ENCODE data around the gene AP2B1. TPM values are rescaled to one million over a fixed set of nuclear protein-coding genes. Genes with fewer than 3 reads are reported as not detected.

The AP2B1 gene
- total RNA-seq, 4 donors from 2014 or later = 62.0 to 77.2 (median 70.1) TPM

DNA sequence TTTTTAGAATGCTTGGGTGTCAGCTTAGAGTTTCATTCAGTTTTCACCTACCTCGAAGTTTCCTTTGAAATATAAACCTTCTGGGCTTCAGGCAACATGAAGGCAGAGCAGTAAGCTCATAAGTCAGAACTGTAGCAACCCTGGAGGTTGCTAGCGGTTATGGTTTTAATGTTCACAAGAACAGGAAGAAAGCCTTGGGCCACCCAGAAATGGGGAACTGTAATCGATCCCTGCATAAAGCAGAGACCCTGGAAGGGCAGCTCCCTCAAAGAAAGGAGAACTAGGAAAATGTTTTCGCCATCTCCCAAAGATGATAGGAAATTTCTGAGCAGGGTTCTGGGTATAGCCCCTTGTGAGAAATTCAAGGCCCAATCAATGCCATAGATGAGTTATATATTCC is 96.5 kb downstream of the AP2B1 start:
- TF ChIP-seq CTCF (IDR thresholded peaks at IDR 0.05; ENCODE audit: low read depth) = no peak

GRCh38 chr17:35684055-35684802 is 97.1 kb downstream of the AP2B1 start:
- TF ChIP-seq CTCF (IDR thresholded peaks at IDR 0.05; ENCODE audit: low read depth) = no peak

- TF ChIP-seq CTCF (IDR thresholded peaks at IDR 0.05; ENCODE audit: low read depth) = no peak
These were observed 105.5 kb downstream of the AP2B1 start for GRCh38 chr17:35692512-35693210.

DNA sequence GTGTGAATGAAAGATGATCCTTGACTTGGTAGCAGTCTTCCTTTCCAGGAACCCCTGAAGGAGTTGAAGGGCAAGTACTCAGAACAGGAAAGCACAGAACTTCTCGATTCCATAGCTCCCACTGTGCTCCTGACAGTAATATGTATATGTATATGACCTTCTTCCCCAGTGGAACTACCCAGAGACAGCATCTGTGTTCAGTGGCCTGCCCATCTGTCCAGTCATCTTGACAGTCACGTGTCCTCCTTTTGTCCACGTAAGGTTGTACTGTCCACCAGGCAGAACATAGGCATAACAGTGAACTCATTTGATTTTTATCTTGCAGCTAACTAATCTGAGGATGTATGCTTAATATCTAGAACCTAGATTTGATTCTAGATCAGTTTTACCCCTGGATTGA is 106.5 kb downstream of the AP2B1 start:
- no peak for TF ChIP-seq CTCF (IDR thresholded peaks at IDR 0.05; ENCODE audit: low read depth)

- TF ChIP-seq CTCF (IDR thresholded peaks at IDR 0.05; ENCODE audit: low read depth) = no peak
These were observed 107.8 kb downstream of the AP2B1 start for GRCh38 chr17:35694906-35695305.

- no peak for TF ChIP-seq CTCF (IDR thresholded peaks at IDR 0.05; ENCODE audit: low read depth)
These were observed 108.5 kb downstream of the AP2B1 start for GRCh38 chr17:35695613-35696012.

DNA sequence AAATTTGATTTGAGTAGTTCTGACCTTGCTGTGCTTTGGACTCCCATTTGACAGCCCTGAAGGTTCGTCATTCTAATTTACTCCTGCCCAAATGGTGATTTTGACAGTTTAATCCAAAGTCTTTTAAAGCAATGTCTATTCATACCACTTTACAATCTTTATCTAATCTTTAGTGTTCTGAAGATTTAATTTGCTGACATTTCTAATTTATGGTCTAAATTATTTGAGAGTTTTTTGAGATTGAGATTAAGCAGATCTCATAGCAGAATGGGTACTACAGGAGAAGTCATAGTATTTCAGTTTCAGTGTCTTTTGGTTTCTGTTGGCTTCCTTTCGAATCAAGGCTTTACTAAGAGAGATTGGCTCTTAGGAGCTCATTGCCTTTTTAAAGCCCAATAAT is 111.7 kb downstream of the AP2B1 start:
- no peak for TF ChIP-seq CTCF (IDR thresholded peaks at IDR 0.05; ENCODE audit: low read depth)
